Renal cortex interstitium (tissue), 11 donors: ENCODE data around the gene SLC39A9. TPM values are rescaled to one million over a fixed set of nuclear protein-coding genes. Genes with fewer than 3 reads are reported as not detected.
"Not testable (repeated sequence)": the region's sequence is repeated elsewhere in the genome, so short reads cannot be mapped to it uniquely, and the experiment has no call there.

Experiments
- DNase-seq, 11 donors: peaks; one replicate each; pipeline ENCODE4 v3.0.0-alpha.2; 2013; ENCODE audit warnings: low read depth in 9 of 11, low spot score in 4 of 11; ENCODE audit errors: extremely low read depth in 1 of 11
- polyA plus RNA-seq, 3 donors: library from polyadenylated mRNA; unstranded; fragments of 120-200 nt; gene quantifications; one replicate each; pipeline ENCODE4 v1.2.1, GENCODE V29; 2013; ENCODE audit not compliant: insufficient read length in 3 of 3

SLC39A9 gene
- polyA plus RNA-seq, 3 donors, result 77.5 to 84.4 (median 78.2) TPM

GRCh38 chr14:69485701-69486100, 87.2 kb downstream of the SLC39A9 start:
- DNase-seq, result no peak

GRCh38 chr14:69487226-69487625, 88.7 kb downstream of the SLC39A9 start:
- DNase-seq, result no peak

- DNase-seq, result no peak
Measured at GRCh38 chr14:69487771-69488170, 89.3 kb downstream of the SLC39A9 start.

GRCh38 chr14:69489495-69489894, 91.0 kb downstream of the SLC39A9 start:
- no peak for DNase-seq

GRCh38 chr14:69490219-69490918, 91.9 kb downstream of the SLC39A9 start:
- DNase-seq, result no peak

GRCh38 chr14:69491193-69491592, 92.7 kb downstream of the SLC39A9 start:
- no peak for DNase-seq

- no peak for DNase-seq
Measured at GRCh38 chr14:69493038-69493437, 94.5 kb downstream of the SLC39A9 start.

GRCh38 chr14:69493791-69494190, 95.3 kb downstream of the SLC39A9 start:
- no peak for DNase-seq

GRCh38 chr14:69495341-69495921, 96.9 kb downstream of the SLC39A9 start:
- no peak for DNase-seq

GRCh38 chr14:69497866-69498265, 99.4 kb downstream of the SLC39A9 start:
- not testable (repeated sequence) for DNase-seq

GRCh38 chr14:69498286-69498685, 99.8 kb downstream of the SLC39A9 start:
- DNase-seq, result not testable (repeated sequence)

- no peak for DNase-seq
Measured at GRCh38 chr14:69499436-69499835, 100.9 kb downstream of the SLC39A9 start.

GRCh38 chr14:69500096-69500495, 101.6 kb downstream of the SLC39A9 start:
- DNase-seq, result no peak

GRCh38 chr14:69500736-69501135, 102.2 kb downstream of the SLC39A9 start:
- no peak for DNase-seq

GRCh38 chr14:69501423-69501838, 102.9 kb downstream of the SLC39A9 start:
- no peak for DNase-seq

GRCh38 chr14:69504775-69505174, 106.3 kb downstream of the SLC39A9 start:
- DNase-seq, result no peak

GRCh38 chr14:69505338-69506240, 107.1 kb downstream of the SLC39A9 start:
- no peak for DNase-seq

- DNase-seq, result no peak
Measured at GRCh38 chr14:69506241-69506595, 107.7 kb downstream of the SLC39A9 start.
